Uterus (tissue), 2 donors: ENCODE data around the gene ARHGEF4.

ENCODE experiments used
- CTCF ChIP-seq, 4 experiments: fragments of 200-600 bp in 2 of 4; fragments of 450-650 bp in 2 of 4; sonication (generic) in 2 of 4; IDR thresholded peaks; one replicate each; pipeline ENCODE4 v1.5.1; 2016 to 2019; ENCODE audit warnings: antibody characterized with exemption in 4 of 4, mild to moderate bottlenecking in 2 of 4, moderate library complexity in 1 of 4
- POLR2A ChIP-seq, 2 donors: fragments of 450-650 bp; IDR thresholded peaks; one replicate each; pipeline ENCODE4 v1.6.1; 2016; ENCODE audit warnings: antibody characterized with exemption in 2 of 2, mild to moderate bottlenecking in 1 of 2, moderate library complexity in 1 of 2

- no peak for TF ChIP-seq CTCF (IDR thresholded peaks at IDR 0.05)
- TF ChIP-seq POLR2A (IDR thresholded peaks at IDR 0.05), result no peak
Measured at GRCh38 chr2:130916438-130916705, 79.7 kb downstream of the ARHGEF4 start.
